IMR-90 (cell line): ENCODE measurements around the gene SLC4A4. TPM values are rescaled to one million over a fixed set of nuclear protein-coding genes. Genes with fewer than 3 reads are reported as not detected.

Experiments
- ATAC-seq: fragments of 200-7000 bp; cut with Tn5 transposase; 2 replicates; pipeline ENCODE4 v1.9.1; 2020; ENCODE audit warnings: low read depth, mild to moderate bottlenecking, moderate library complexity
- BruUV-seq: library from RNA; stranded (reverse); fragments of 400-500 nt; replicated peaks from 2 replicates; lab custom pipeline; 2021; lab: Mats Ljungman, UMichigan
- CTCF ChIA-PET: fragments of 300-600 bp; formaldehyde crosslinking; extraction: SDS; loops from one replicate; lab custom pipeline; 2021; ENCODE audit warnings: antibody characterized with exemption; lab: Yijun Ruan, JAX
- POLR2A ChIA-PET: fragments of 300-600 bp; sonication (Branson Sonifier 250); formaldehyde crosslinking; loops from one replicate; lab custom pipeline; 2022; ENCODE audit warnings: antibody characterized with exemption; ENCODE audit not compliant: unreplicated experiment; lab: Charles Lee
- DNase-seq: peaks from one replicate; pipeline ENCODE4 v3.0.0; 2013
- H2AFZ ChIP-seq: replicated peaks from 2 replicates; pipeline ENCODE3; 2013; ENCODE audit warnings: low read length, mild to moderate bottlenecking; ENCODE audit not compliant: poor library complexity
- H2AK5ac ChIP-seq: 2 replicates; pipeline ENCODE4 v1.6.1; 2013; ENCODE audit warnings: low read depth, low read length, inconsistent platforms
- H2AK9ac ChIP-seq: replicated peaks from 2 replicates; pipeline ENCODE3; 2013; ENCODE audit warnings: mild to moderate bottlenecking, low read depth, low read length, moderate library complexity; ENCODE audit not compliant: poor library complexity
- H2BK120ac ChIP-seq: 2 replicates; pipeline ENCODE4 v1.6.1; 2013; ENCODE audit warnings: low read depth, low read length, inconsistent platforms
- H2BK15ac ChIP-seq: 3 replicates; pipeline ENCODE4 v1.6.1; 2013; ENCODE audit warnings: low read depth, low read length, inconsistent platforms
- H2BK20ac ChIP-seq: 2 replicates; pipeline ENCODE4 v1.6.1; 2013; ENCODE audit warnings: low read depth, mild to moderate bottlenecking, inconsistent platforms, low read length, moderate library complexity
- H2BK5ac ChIP-seq: 2 replicates; pipeline ENCODE4 v1.6.1; 2013; ENCODE audit warnings: mild to moderate bottlenecking, low read depth, low read length, inconsistent platforms; ENCODE audit not compliant: poor library complexity, severe bottlenecking
- H3K14ac ChIP-seq: replicated peaks from 2 replicates; pipeline ENCODE4 v1.6.1; 2013; ENCODE audit warnings: low read depth, low read length, inconsistent platforms
- H3K18ac ChIP-seq: 2 replicates; pipeline ENCODE4 v1.6.1; 2013; ENCODE audit warnings: low read depth, low read length, control low read depth
- H3K23ac ChIP-seq: 2 replicates; pipeline ENCODE4 v1.6.1; 2013; ENCODE audit warnings: low read depth, low read length, inconsistent platforms
- H3K27ac ChIP-seq: 2 replicates; pipeline ENCODE4 v1.5.1; 2013; ENCODE audit warnings: mild to moderate bottlenecking, control low read depth, low read length; ENCODE audit not compliant: insufficient read depth
- H3K27me3 ChIP-seq: 2 replicates; pipeline ENCODE4 v1.6.1; 2013; ENCODE audit warnings: low read length; ENCODE audit not compliant: control insufficient read depth, insufficient read depth
- H3K36me3 ChIP-seq: 2 replicates; pipeline ENCODE4 v1.6.1; 2013; ENCODE audit warnings: low read length, mixed read lengths; ENCODE audit not compliant: control insufficient read depth, insufficient read depth
- H3K4ac ChIP-seq: 2 replicates; pipeline ENCODE4 v1.6.1; 2013; ENCODE audit warnings: low read depth, low read length, inconsistent platforms
- H3K4me1 ChIP-seq: 2 replicates; pipeline ENCODE4 v1.6.1; 2013; ENCODE audit warnings: low read length, mixed read lengths; ENCODE audit not compliant: control insufficient read depth, insufficient read depth
- H3K4me2 ChIP-seq: 2 replicates; pipeline ENCODE4 v1.6.1; 2013; ENCODE audit warnings: low read depth, mild to moderate bottlenecking, control low read depth, low read length, moderate library complexity
- H3K4me3 ChIP-seq: 2 replicates; pipeline ENCODE4 v1.5.1; 2013; ENCODE audit warnings: low read depth, mild to moderate bottlenecking, control low read depth, low read length, moderate library complexity; ENCODE audit not compliant: insufficient read depth
- H3K56ac ChIP-seq: 2 replicates; pipeline ENCODE4 v1.6.1; 2013; ENCODE audit warnings: low read length, inconsistent platforms; ENCODE audit not compliant: insufficient read depth; ENCODE audit errors: extremely low read depth
- H3K79me1 ChIP-seq, 2 experiments: 2 replicates each; pipeline ENCODE4 v1.6.1; 2013; ENCODE audit warnings: low read length in 2 of 2, inconsistent platforms in 1 of 2, low read depth in 1 of 2
- H3K9ac ChIP-seq: 2 replicates; pipeline ENCODE4 v1.6.1; 2013; ENCODE audit warnings: low read depth, low read length, control low read depth
- H3K9me1 ChIP-seq: 2 replicates; pipeline ENCODE4 v1.6.1; 2013; ENCODE audit warnings: low read length, inconsistent platforms; ENCODE audit not compliant: insufficient read depth
- H3K9me3 ChIP-seq: 2 replicates; pipeline ENCODE4 v1.6.1; 2013; ENCODE audit warnings: low read length; ENCODE audit not compliant: control insufficient read depth, insufficient read depth
- H4K20me1 ChIP-seq: 2 replicates; pipeline ENCODE4 v1.6.1; 2013; ENCODE audit warnings: low read length, inconsistent platforms; ENCODE audit not compliant: insufficient read depth
- H4K5ac ChIP-seq: 2 replicates; pipeline ENCODE4 v1.6.1; 2013; ENCODE audit warnings: mild to moderate bottlenecking, low read depth, low read length, control low read depth
- H4K8ac ChIP-seq, 2 experiments: 2 replicates each; pipeline ENCODE4 v1.6.1; 2013; ENCODE audit warnings: low read depth in 2 of 2, low read length in 2 of 2, control low read depth in 1 of 2, inconsistent platforms in 1 of 2
- H4K91ac ChIP-seq: 2 replicates; pipeline ENCODE4 v1.6.1; 2013; ENCODE audit warnings: low read depth, low read length, inconsistent platforms; ENCODE audit not compliant: insufficient read depth
- CEBPB ChIP-seq: IDR thresholded peaks from 2 replicates; pipeline ENCODE4 v1.6.1; 2012; ENCODE audit warnings: low read depth, low read length, improper control_type of control experiment
- CHD1 ChIP-seq: IDR thresholded peaks from 2 replicates; pipeline ENCODE4 v1.6.1; 2012; ENCODE audit warnings: low read depth, low read length, improper control_type of control experiment
- CTCF ChIP-seq: conservative IDR thresholded peaks from 2 replicates; pipeline ENCODE4 v1.5.1; 2012; ENCODE audit warnings: mild to moderate bottlenecking, low read depth, low read length, improper control_type of control experiment
- ELK1 ChIP-seq: fragments of 150-350 bp; IDR thresholded peaks from 2 replicates; pipeline ENCODE4 v1.6.1; 2016; ENCODE audit warnings: low read depth, mild to moderate bottlenecking, low read length, moderate library complexity, borderline replicate concordance
- FOS ChIP-seq: fragments of 150-350 bp; IDR thresholded peaks from 2 replicates; pipeline ENCODE4 v1.6.1; 2016; ENCODE audit warnings: low read depth, low read length
- MAZ ChIP-seq: IDR thresholded peaks from 2 replicates; pipeline ENCODE4 v1.6.1; 2012; ENCODE audit warnings: low read depth, mild to moderate bottlenecking, low read length, improper control_type of control experiment, moderate library complexity, borderline replicate concordance
- POLR2A ChIP-seq: IDR thresholded peaks from 2 replicates; pipeline ENCODE4 v1.6.1; 2012; ENCODE audit warnings: mild to moderate bottlenecking, low read depth, low read length
- RAD21 ChIP-seq: IDR thresholded peaks from 2 replicates; pipeline ENCODE4 v1.6.1; 2012; ENCODE audit warnings: low read length, improper control_type of control experiment
- RFX5 ChIP-seq: IDR thresholded peaks from 2 replicates; pipeline ENCODE4 v1.8.0; 2012; ENCODE audit warnings: low read depth, mild to moderate bottlenecking, low read length, moderate library complexity
- SMC3 ChIP-seq: fragments of 150-350 bp; IDR thresholded peaks from 2 replicates; pipeline ENCODE4 v1.6.1; 2016; ENCODE audit warnings: low read depth, mild to moderate bottlenecking, antibody characterized with exemption, low read length, moderate library complexity
- USF2 ChIP-seq: fragments of 150-350 bp; IDR thresholded peaks from 2 replicates; pipeline ENCODE4 v1.6.1; 2017; ENCODE audit warnings: mild to moderate bottlenecking, antibody characterized with exemption, low read length, low read depth
- WGBS, 2 experiments: methylation state at CpG; one replicate each; pipeline versions ENCODE4 v1.1.5 to v1.1.7; 2013; ENCODE audit warnings: missing lambda C conversion rate in 2 of 2; ENCODE audit not compliant: insufficient read length in 1 of 2; ENCODE audit errors: extremely low coverage in 2 of 2; 5-methylcytosine and 5-hydroxymethylcytosine counted together
- dilution Hi-C: fragments of 300-500 bp; cut with HindIII; formaldehyde crosslinking; loops from one replicate; pipeline ENCODE4 v1.14.3; 2018; ENCODE audit warnings: low sequenced_read_pairs; ENCODE audit not compliant: unreplicated experiment
- in situ Hi-C: fragments of 300-500 bp; cut with MboI; formaldehyde crosslinking; loops from 3 replicates; pipeline ENCODE4 v1.14.3; 2019; ENCODE audit warnings: low sequenced_read_pairs, inconsistent platforms, mixed read lengths
- intact Hi-C: fragments of 100-400 bp; cut with micrococcal nuclease; formaldehyde crosslinking; loops from 2 replicates; pipeline ENCODE4 v1.10.0; 2022
- polyA plus RNA-seq, 3 experiments: library from polyadenylated mRNA; depleted of rRNA; stranded (reverse); fragments of >200 nt; gene quantifications; 2 replicates each; pipeline ENCODE4 v1.2.3, GENCODE V29; 2012; ENCODE audit warnings: low replicate concordance in 1 of 3
- total RNA-seq: library from RNA; depleted of rRNA; stranded (reverse); fragments of >200 nt; gene quantifications from 2 replicates; pipeline ENCODE4 v1.2.3, GENCODE V29; 2012

The SLC4A4 gene
- total and polyA plus RNA-seq, 2 of the 4 experiments (the other 2 are of a cell fraction): 5.6 to 16.8 TPM

DNA sequence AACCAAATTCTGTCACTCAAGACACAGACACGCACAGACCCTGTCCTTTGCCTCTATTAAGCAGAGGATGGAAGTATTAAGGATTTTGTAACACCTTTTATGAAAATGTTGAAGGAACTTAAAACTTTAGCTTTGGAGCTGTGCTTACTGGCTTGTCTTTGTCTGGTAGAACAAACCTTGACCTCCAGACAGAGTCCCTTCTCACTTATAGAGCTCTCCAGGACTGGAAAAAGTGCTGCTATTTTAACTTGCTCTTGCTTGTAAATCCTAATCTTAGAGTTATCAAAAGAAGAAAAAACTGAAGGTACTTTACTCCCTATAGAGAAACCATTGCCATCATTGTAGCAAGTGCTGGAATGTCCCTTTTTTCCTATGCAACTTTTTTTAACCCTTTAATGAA lies 229.3 kb downstream of the SLC4A4 start:
- Histone ChIP-seq H3K4me2 (no peak overlapping the region), H3K36me3 (peaks cover 23% of the 10 kb centered on the region), H2AK9ac (no peak overlapping the region), H3K23ac (no peak overlapping the region), H4K20me1 (no peaks in the 10 kb centered on the region), H3K4me3 (no peak overlapping the region), H3K4ac (no peak overlapping the region), H3K14ac (no peak overlapping the region), H3K56ac (no peak overlapping the region), H2AK5ac (no peak overlapping the region), H4K5ac (no peak overlapping the region), H2BK5ac (no peak overlapping the region), H4K91ac (no peak overlapping the region), H2BK20ac (no peak overlapping the region), H3K79me1 (no peaks in the 10 kb centered on the region), H2AFZ (no peak overlapping the region), H3K27ac (no peak overlapping the region), H4K8ac (no peak overlapping the region), H3K27me3 (no peaks in the 10 kb centered on the region), H2BK120ac (no peak overlapping the region), H3K9me1 (no peaks in the 10 kb centered on the region; the same call in 1 of the 2 replicates), H2BK15ac (no peak overlapping the region), H3K4me1 (peaks cover 2% of the 10 kb centered on the region; the same call in 1 of the 2 replicates), H3K18ac (no peak overlapping the region), H3K9me3 (no peaks in the 10 kb centered on the region), H3K9ac (no peak overlapping the region)
- no TSS peak for BruUV-seq
- no peak for DNase-seq
- ChIA-PET POLR2A (no interaction called here), CTCF (no interaction called here)
- intact Hi-C loops (no loop called here), in situ Hi-C loops (loop anchor here (25.0 kb wide), 3 partner anchors 531 to 931 kb away; partner anchors contain the start of gene ENAM), dilution Hi-C loops (no loop called here)
- no CpG with 5 or more reads among the region's 1 CpG for WGBS, 2 experiments
- no peak for ATAC-seq
- TF ChIP-seq SMC3: no peak
- TF ChIP-seq RFX5: no peak
- TF ChIP-seq RAD21: no peak
- no peak for TF ChIP-seq POLR2A
- TF ChIP-seq FOS: no peak
- no peak for TF ChIP-seq CEBPB
- no peak for TF ChIP-seq CHD1
- TF ChIP-seq CTCF: no peak
- no peak for TF ChIP-seq ELK1
- TF ChIP-seq MAZ: no peak
- TF ChIP-seq USF2: no peak
